Melanocyte of skin (primary cell): ENCODE results near the gene GPR37. TPM values are rescaled to one million over a fixed set of nuclear protein-coding genes. Genes with fewer than 3 reads are reported as not detected.

Experiments used
- total RNA-seq, 2 donors: library from RNA; depleted of rRNA; stranded (reverse); fragments of >200 nt; gene quantifications; 2 replicates each; pipeline ENCODE4 v1.2.3, GENCODE V29; 2012

Gene GPR37
- total RNA-seq: 1 to 10 TPM; 2.3 to 3.1 TPM

GRCh38 chr7:124765401-124766352, at the start of gene GPR37:
Gene GPR37 (minus strand): TSS chr7:124765792. CDS start chr7:124764976, 816 bp downstream.

Other genes starting within 250 kb of the GPR37 start
- gene POT1, start 164.0 kb upstream of the GPR37 start, total RNA-seq: 10 to 100 TPM; 20.6 to 33.7 TPM